GM19372 (cell line): ENCODE measurements around the gene DTL.

Source experiments
- ATAC-seq: cut with Tn5 transposase; IDR thresholded peaks from one replicate; pipeline ENCODE4 v1.9.1; 2021; ENCODE audit warnings: mild to moderate bottlenecking, low read depth, moderate library complexity; ENCODE audit not compliant: unreplicated experiment

Gene DTL

GRCh38 chr1:212035835-212036605 is 472 bp downstream of the DTL start:
- peak; percentile 7 for ATAC-seq

- ATAC-seq = no peak
Observed at GRCh38 chr1:212037900-212038299, 2.4 kb downstream of the DTL start.

GRCh38 chr1:212039622-212040021 is 4.1 kb downstream of the DTL start:
- no peak for ATAC-seq

GRCh38 chr1:212040629-212041412 is 5.3 kb downstream of the DTL start:
- ATAC-seq = no peak

- ATAC-seq = no peak
Observed at GRCh38 chr1:212042436-212042835, 6.9 kb downstream of the DTL start.

- ATAC-seq = no peak
Observed at GRCh38 chr1:212044851-212045250, 9.3 kb downstream of the DTL start.

- no peak for ATAC-seq
Observed at GRCh38 chr1:212045981-212046380, 10.4 kb downstream of the DTL start.

- no peak for ATAC-seq
Observed at GRCh38 chr1:212053993-212054392, 18.4 kb downstream of the DTL start.

- no peak for ATAC-seq
Observed at GRCh38 chr1:212055333-212055732, 19.8 kb downstream of the DTL start.

- ATAC-seq = no peak
Observed at GRCh38 chr1:212060632-212061472, 25.3 kb downstream of the DTL start.

- no peak for ATAC-seq
Observed at GRCh38 chr1:212062832-212063438, 27.4 kb downstream of the DTL start.

GRCh38 chr1:212067787-212068186 is 32.2 kb downstream of the DTL start:
- ATAC-seq = no peak

- no peak for ATAC-seq
Observed at GRCh38 chr1:212070720-212071302, 35.3 kb downstream of the DTL start.

GRCh38 chr1:212072047-212072446 is 36.5 kb downstream of the DTL start:
- no peak for ATAC-seq

- no peak for ATAC-seq
Observed at GRCh38 chr1:212073490-212073889, 37.9 kb downstream of the DTL start.

- ATAC-seq = no peak
Observed at GRCh38 chr1:212074313-212074712, 38.8 kb downstream of the DTL start.

GRCh38 chr1:212074856-212075255 is 39.3 kb downstream of the DTL start:
- ATAC-seq = no peak

- no peak for ATAC-seq
Observed at GRCh38 chr1:212077028-212077427, 41.5 kb downstream of the DTL start.

- ATAC-seq = no peak
Observed at GRCh38 chr1:212078826-212079225, 43.3 kb downstream of the DTL start.

- ATAC-seq = no peak
Observed at GRCh38 chr1:212082765-212083406, 47.3 kb downstream of the DTL start.
